GM18517 (cell line): ENCODE results near the gene CCN5.

Experiments used
- ATAC-seq: cut with Tn5 transposase; IDR thresholded peaks from one replicate; pipeline ENCODE4 v1.9.1; 2021; ENCODE audit warnings: mild to moderate bottlenecking, moderate library complexity; ENCODE audit not compliant: unreplicated experiment

Gene CCN5

GRCh38 chr20:44735816-44736169, 20.6 kb downstream of the CCN5 start:
- ATAC-seq, result no peak

GRCh38 chr20:44736170-44737021, 21.2 kb downstream of the CCN5 start:
- ATAC-seq, result no peak

GRCh38 chr20:44737116-44737515, 21.9 kb downstream of the CCN5 start:
- ATAC-seq, result no peak

- no peak for ATAC-seq
Observed at GRCh38 chr20:44738813-44739477, 23.8 kb downstream of the CCN5 start.

- ATAC-seq, result no peak
Observed at GRCh38 chr20:44739942-44740341, 24.8 kb downstream of the CCN5 start.

- no peak for ATAC-seq
Observed at GRCh38 chr20:44742304-44743079, 27.3 kb downstream of the CCN5 start.

- ATAC-seq, result no peak
Observed at GRCh38 chr20:44743080-44743701, 28.0 kb downstream of the CCN5 start.

GRCh38 chr20:44743916-44744655, 28.9 kb downstream of the CCN5 start:
- no peak for ATAC-seq

GRCh38 chr20:44745122-44745597, 30.0 kb downstream of the CCN5 start:
- ATAC-seq, result no peak

- ATAC-seq, result no peak
Observed at GRCh38 chr20:44745598-44746366, 30.6 kb downstream of the CCN5 start, which contains the start of gene KCNK15. Gene KCNK15 (plus strand): TSS chr20:44745865. CDS start chr20:44745911, 46 bp downstream.

- no peak for ATAC-seq
Observed at GRCh38 chr20:44746367-44747165, 31.4 kb downstream of the CCN5 start.

- no peak for ATAC-seq
Observed at GRCh38 chr20:44747166-44748004, 32.2 kb downstream of the CCN5 start.

GRCh38 chr20:44748005-44748370, 32.8 kb downstream of the CCN5 start:
- ATAC-seq, result no peak

- ATAC-seq, result no peak
Observed at GRCh38 chr20:44750081-44750805, 35.1 kb downstream of the CCN5 start.

GRCh38 chr20:44752099-44752931, 37.1 kb downstream of the CCN5 start:
- no peak for ATAC-seq

GRCh38 chr20:44754554-44754953, 39.4 kb downstream of the CCN5 start:
- no peak for ATAC-seq
